Upper lobe of left lung (tissue), 4 donors: Measurements from ENCODE around the gene AAK1.

Source experiments
- EP300 ChIP-seq, 4 donors: sonication (generic); formaldehyde crosslinking; IDR thresholded peaks; one replicate each; pipeline ENCODE4 v1.5.1; 2017; ENCODE audit warnings: antibody characterized with exemption in 4 of 4, control low read depth in 2 of 4
- POLR2A ChIP-seq, 4 donors: fragments of 450-650 bp; IDR thresholded peaks; one replicate each; pipeline ENCODE4 v1.5.1; 2016 to 2017; ENCODE audit warnings: antibody characterized with exemption in 4 of 4, mild to moderate bottlenecking in 2 of 4
- POLR2AphosphoS5 ChIP-seq, 2 donors: sonication (generic); formaldehyde crosslinking; IDR thresholded peaks; one replicate each; pipeline ENCODE4 v1.5.1; 2017; ENCODE audit warnings: antibody characterized with exemption in 2 of 2
- TF ChIP-seq, protein P1 (sequence below), 6 experiments: fragments of 450-650 bp in 4 of 6; fragments of 200-600 bp in 2 of 6; sonication (generic) in 2 of 6; IDR thresholded peaks; one replicate each; pipeline ENCODE4 v1.5.1; 2016 to 2019; ENCODE audit warnings: antibody characterized with exemption in 6 of 6

DNA sequence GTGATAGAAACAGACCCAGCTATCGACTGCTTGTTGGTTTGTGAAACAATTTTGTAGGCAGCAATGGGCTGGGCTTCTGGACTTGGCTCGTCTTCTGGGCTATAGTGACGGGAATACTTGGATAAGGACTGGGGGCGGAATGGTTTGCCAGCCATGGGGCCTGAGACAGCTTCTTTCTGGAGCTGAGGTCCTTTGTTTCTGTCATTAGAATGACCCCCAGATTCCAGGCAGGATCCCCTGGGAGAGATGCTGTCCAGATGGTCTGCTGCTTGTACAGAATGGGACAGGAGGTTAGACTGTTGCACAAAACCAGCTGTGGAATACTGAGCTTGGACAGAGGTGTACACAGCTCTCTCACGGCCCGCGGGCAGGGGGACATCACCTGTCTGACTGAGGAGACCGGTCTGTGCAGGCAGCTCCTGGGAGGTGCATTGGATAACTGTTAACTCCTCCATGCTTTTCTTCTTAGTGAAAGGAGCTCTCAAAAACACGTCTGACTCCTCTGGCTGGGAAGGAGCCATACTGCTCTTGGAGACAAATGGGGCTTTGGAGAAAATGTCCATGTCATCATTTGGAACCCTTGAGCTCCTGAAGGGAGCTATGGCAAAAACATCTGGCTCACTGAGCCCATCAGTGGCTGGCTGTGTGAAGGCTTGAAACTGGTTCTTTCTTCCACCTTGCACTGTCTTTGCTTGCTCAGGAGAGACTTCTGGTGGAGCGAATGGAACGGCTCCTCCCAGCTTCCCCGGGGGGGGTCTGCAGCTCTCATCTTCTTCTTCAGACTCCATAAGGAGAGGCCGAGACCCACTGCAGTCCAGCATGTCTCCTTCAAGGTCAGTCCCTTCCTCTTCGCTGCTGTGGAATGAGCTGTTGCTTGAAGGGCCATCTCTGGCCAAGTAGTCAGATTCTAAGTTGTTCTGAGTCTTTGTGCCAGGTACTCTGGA, 177.8 kb downstream of the AAK1 start:
- no peak for TF ChIP-seq POLR2A (IDR thresholded peaks at IDR 0.05)
- TF ChIP-seq, protein P1, sequence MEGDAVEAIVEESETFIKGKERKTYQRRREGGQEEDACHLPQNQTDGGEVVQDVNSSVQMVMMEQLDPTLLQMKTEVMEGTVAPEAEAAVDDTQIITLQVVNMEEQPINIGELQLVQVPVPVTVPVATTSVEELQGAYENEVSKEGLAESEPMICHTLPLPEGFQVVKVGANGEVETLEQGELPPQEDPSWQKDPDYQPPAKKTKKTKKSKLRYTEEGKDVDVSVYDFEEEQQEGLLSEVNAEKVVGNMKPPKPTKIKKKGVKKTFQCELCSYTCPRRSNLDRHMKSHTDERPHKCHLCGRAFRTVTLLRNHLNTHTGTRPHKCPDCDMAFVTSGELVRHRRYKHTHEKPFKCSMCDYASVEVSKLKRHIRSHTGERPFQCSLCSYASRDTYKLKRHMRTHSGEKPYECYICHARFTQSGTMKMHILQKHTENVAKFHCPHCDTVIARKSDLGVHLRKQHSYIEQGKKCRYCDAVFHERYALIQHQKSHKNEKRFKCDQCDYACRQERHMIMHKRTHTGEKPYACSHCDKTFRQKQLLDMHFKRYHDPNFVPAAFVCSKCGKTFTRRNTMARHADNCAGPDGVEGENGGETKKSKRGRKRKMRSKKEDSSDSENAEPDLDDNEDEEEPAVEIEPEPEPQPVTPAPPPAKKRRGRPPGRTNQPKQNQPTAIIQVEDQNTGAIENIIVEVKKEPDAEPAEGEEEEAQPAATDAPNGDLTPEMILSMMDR (IDR thresholded peaks at IDR 0.05), result no peak
- TF ChIP-seq POLR2AphosphoS5 (IDR thresholded peaks at IDR 0.05), result no peak
- TF ChIP-seq EP300 (IDR thresholded peaks at IDR 0.05), result no peak
